EH (cell line): ENCODE results near the gene ORC6.
"Not testable (repeated sequence)": the region's sequence is repeated elsewhere in the genome, so short reads cannot be mapped to it uniquely, and the experiment has no call there.

Experiments
- DNase-seq: peaks from one replicate; pipeline ENCODE4 v3.0.0-alpha.2; 2015; ENCODE audit warnings: low read depth

The ORC6 gene

GRCh38 chr16:46689365-46690280 lies at the start of gene ORC6:
Gene ORC6, plus strand, starts transcription at chr16:46689659. Its CDS starts 47 bp downstream, at chr16:46689706.
- DNase-seq = peak; percentile 96

- no peak for DNase-seq
Observed at GRCh38 chr16:46648656-46649055, 40.8 kb upstream of the ORC6 start.

- DNase-seq = no peak
Observed at GRCh38 chr16:46649588-46650253, 39.7 kb upstream of the ORC6 start.

- DNase-seq = peak; percentile 13
Observed at GRCh38 chr16:46650254-46650623, 39.2 kb upstream of the ORC6 start.

GRCh38 chr16:46651305-46651704 lies 38.2 kb upstream of the ORC6 start:
- DNase-seq = no peak

GRCh38 chr16:46658925-46659324 lies 30.5 kb upstream of the ORC6 start:
- DNase-seq = peak; percentile 4

GRCh38 chr16:46662123-46662522 lies 27.3 kb upstream of the ORC6 start:
- DNase-seq = no peak

- peak; percentile 67 for DNase-seq
Observed at GRCh38 chr16:46673320-46674013, 16.0 kb upstream of the ORC6 start.

GRCh38 chr16:46677943-46678342 lies 11.5 kb upstream of the ORC6 start:
- not testable (repeated sequence) for DNase-seq

GRCh38 chr16:46681867-46682266 lies 7.6 kb upstream of the ORC6 start:
- DNase-seq = not testable (repeated sequence)

- no peak for DNase-seq
Observed at GRCh38 chr16:46686815-46687473, 2.5 kb upstream of the ORC6 start.

GRCh38 chr16:46687486-46687885 lies 2.0 kb upstream of the ORC6 start:
- no peak for DNase-seq

- peak; percentile 34 for DNase-seq
Observed at GRCh38 chr16:46688101-46688653, 1.3 kb upstream of the ORC6 start.

- peak; percentile 99 for DNase-seq
Observed at GRCh38 chr16:46688654-46689364, 650 bp upstream of the ORC6 start, which contains the start of gene VPS35. Gene VPS35, minus strand, starts transcription at chr16:46689178. Its CDS starts 45 bp downstream, at chr16:46689133.

- DNase-seq = peak; percentile 47
Observed at GRCh38 chr16:46690281-46691178, 1.1 kb downstream of the ORC6 start.

- peak; percentile 21 for DNase-seq
Observed at GRCh38 chr16:46691726-46692125, 2.3 kb downstream of the ORC6 start.

- DNase-seq = no peak
Observed at GRCh38 chr16:46693598-46693997, 4.1 kb downstream of the ORC6 start.

GRCh38 chr16:46695937-46696336 lies 6.5 kb downstream of the ORC6 start:
- DNase-seq = no peak

GRCh38 chr16:46696957-46697356 lies 7.5 kb downstream of the ORC6 start:
- no peak for DNase-seq

- no peak for DNase-seq
Observed at GRCh38 chr16:46700048-46700447, 10.6 kb downstream of the ORC6 start.
